ENCODE data around the gene DRD1.
A peak's percentile ranks its signal among the peaks of the same experiment; 100 is the strongest.

DRD1 gene

DNA sequence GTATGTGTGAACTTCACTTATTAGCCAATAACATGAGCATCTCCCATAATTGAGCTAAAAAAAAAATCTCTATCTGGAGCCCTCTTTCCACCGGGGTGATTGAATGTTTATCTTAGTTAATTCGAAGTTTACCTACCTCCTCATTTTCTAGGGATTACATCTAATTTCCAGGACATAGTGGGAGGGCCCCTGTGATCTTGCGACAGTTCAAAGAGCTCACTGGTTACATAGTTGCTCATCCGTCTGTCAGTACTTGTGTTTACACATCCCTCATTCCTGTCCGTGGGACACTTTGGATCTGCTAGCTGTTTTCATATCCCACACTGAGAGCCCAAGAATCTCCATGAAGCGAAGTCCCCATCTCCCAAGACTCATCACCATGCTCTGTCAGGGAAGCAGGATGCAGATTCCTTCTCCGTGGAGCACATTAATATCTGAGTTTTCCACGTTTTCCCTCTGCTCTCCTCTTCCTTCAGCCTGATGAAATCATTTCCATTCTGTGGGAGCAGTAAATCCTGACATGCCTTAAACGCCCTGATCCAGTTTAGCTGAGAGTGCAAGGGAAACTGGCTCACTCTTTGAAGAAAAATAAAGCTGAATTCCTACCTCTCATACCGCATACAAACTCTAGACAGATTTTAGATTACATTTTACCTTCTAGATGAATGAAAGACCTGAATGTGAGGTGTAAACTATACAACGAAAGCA, 24.2 kb upstream of the DRD1 start:
- TF ChIP-seq POLR2A (IDR thresholded peaks at IDR 0.05; ENCODE audit: extremely low read depth, insufficient read length) (no peak), MYC (IDR thresholded peaks at IDR 0.05; ENCODE audit: low read depth, low read length) (no peak), CTCF (IDR thresholded peaks at IDR 0.05; ENCODE audit: low read depth, low read length) (no peak)
- TF ChIP-seq, protein P1, sequence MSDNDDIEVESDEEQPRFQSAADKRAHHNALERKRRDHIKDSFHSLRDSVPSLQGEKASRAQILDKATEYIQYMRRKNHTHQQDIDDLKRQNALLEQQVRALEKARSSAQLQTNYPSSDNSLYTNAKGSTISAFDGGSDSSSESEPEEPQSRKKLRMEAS (IDR thresholded peaks at IDR 0.05; ENCODE audit: low read depth, low read length) = no peak
- H3K4me3 ChIP-seq (ENCODE audit: low read depth, low read length) = no peak overlapping the region
- DNase-seq (ENCODE audit: low read depth) = no peak

GRCh38 chr5:175466700-175467318, 22.8 kb upstream of the DRD1 start:
- no peak overlapping the region for H3K4me3 ChIP-seq (ENCODE audit: low read depth, low read length)
- TF ChIP-seq POLR2A (IDR thresholded peaks at IDR 0.05; ENCODE audit: extremely low read depth, insufficient read length) = no peak
- TF ChIP-seq, protein P1 (IDR thresholded peaks at IDR 0.05; ENCODE audit: low read depth, low read length) = no peak
- TF ChIP-seq MYC (IDR thresholded peaks at IDR 0.05; ENCODE audit: low read depth, low read length) = no peak
- TF ChIP-seq CTCF (IDR thresholded peaks at IDR 0.05; ENCODE audit: low read depth, low read length) = no peak
- DNase-seq (ENCODE audit: low read depth) = no peak

GRCh38 chr5:175465282-175465681, 21.3 kb upstream of the DRD1 start:
- TF ChIP-seq CTCF (IDR thresholded peaks at IDR 0.05; ENCODE audit: low read depth, low read length) = no peak
- TF ChIP-seq POLR2A (IDR thresholded peaks at IDR 0.05; ENCODE audit: extremely low read depth, insufficient read length) = no peak
- TF ChIP-seq, protein P1 (IDR thresholded peaks at IDR 0.05; ENCODE audit: low read depth, low read length) = no peak
- TF ChIP-seq MYC (IDR thresholded peaks at IDR 0.05; ENCODE audit: low read depth, low read length) = no peak
- H3K4me3 ChIP-seq (ENCODE audit: low read depth, low read length) = no peak overlapping the region
- DNase-seq (ENCODE audit: low read depth) = no peak

DNA sequence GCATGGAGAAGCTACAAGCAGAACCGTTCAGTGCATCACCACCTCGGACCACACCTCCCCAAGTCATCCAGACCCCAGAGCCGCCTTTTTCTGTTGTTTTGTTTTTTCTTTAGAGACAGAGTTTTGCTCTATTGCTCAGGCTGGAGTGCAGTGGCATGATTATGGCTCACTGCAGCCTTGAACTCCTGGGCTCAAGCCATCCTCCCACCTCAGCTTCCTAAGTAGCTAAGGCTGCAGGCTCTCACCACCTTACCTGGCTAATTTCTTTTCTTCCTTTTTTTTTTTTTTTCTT, 20.9 kb upstream of the DRD1 start:
- TF ChIP-seq POLR2A (IDR thresholded peaks at IDR 0.05; ENCODE audit: extremely low read depth, insufficient read length) = no peak
- TF ChIP-seq MYC (IDR thresholded peaks at IDR 0.05; ENCODE audit: low read depth, low read length) = no peak
- H3K4me3 ChIP-seq (ENCODE audit: low read depth, low read length) = no peak overlapping the region
- DNase-seq (ENCODE audit: low read depth) = no peak

DNA sequence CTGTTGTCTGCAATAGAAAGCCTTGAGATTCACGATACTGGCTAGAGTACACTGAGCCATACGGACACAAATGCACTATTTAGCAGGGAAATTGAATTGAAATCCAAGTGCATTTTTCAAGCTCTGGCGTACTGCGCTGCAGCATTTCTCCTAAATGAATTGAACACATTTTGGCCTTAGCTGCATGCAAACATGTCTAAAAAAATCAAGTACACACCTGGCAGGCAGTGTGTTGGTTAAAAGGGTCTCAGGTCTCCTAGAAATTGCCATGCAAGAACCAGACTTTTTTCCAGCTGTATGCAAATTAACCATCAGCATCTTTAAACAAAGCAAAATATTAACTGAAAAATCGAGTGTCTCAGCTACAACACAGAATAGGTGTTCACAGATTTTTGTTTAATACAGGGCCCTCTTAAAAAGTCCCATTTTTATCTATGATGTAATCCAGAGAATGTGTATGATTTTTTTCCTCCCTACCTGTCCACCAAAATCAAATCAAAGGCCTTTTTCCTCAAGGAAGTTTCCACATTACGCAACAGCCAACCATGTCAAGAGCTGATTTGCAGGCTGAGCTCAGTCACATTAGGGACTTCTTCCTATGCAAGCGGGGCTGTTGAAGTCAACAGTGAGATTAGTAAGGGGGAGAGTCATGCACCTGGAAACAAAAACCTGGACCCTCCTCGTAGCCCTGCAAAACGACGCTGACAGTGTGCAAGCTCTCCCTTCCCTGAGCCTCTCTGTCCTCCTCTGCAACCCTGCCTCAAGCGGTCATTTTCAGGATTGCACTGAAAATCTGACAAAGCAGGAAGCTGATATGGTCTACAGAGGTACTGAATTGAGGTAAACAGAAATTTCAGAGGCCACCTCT, 20.3 kb upstream of the DRD1 start:
- H3K4me3 ChIP-seq (ENCODE audit: low read depth, low read length) = no peak overlapping the region
- DNase-seq (ENCODE audit: low read depth) = peak; percentile 37
- no peak for TF ChIP-seq MYC (IDR thresholded peaks at IDR 0.05; ENCODE audit: low read depth, low read length)
- peak; percentile 66 for TF ChIP-seq CTCF (IDR thresholded peaks at IDR 0.05; ENCODE audit: low read depth, low read length)

GRCh38 chr5:175463641-175464040, 19.7 kb upstream of the DRD1 start:
- DNase-seq (ENCODE audit: low read depth) = no peak
- TF ChIP-seq, protein P1 (IDR thresholded peaks at IDR 0.05; ENCODE audit: low read depth, low read length) = no peak
- TF ChIP-seq MYC (IDR thresholded peaks at IDR 0.05; ENCODE audit: low read depth, low read length) (no peak), CTCF (IDR thresholded peaks at IDR 0.05; ENCODE audit: low read depth, low read length) (no peak), POLR2A (IDR thresholded peaks at IDR 0.05; ENCODE audit: extremely low read depth, insufficient read length) (no peak)
- no peak overlapping the region for H3K4me3 ChIP-seq (ENCODE audit: low read depth, low read length)

Measured in NB4 (cell line).